ENCODE measurements around the gene IGFALS.

The IGFALS gene

DNA sequence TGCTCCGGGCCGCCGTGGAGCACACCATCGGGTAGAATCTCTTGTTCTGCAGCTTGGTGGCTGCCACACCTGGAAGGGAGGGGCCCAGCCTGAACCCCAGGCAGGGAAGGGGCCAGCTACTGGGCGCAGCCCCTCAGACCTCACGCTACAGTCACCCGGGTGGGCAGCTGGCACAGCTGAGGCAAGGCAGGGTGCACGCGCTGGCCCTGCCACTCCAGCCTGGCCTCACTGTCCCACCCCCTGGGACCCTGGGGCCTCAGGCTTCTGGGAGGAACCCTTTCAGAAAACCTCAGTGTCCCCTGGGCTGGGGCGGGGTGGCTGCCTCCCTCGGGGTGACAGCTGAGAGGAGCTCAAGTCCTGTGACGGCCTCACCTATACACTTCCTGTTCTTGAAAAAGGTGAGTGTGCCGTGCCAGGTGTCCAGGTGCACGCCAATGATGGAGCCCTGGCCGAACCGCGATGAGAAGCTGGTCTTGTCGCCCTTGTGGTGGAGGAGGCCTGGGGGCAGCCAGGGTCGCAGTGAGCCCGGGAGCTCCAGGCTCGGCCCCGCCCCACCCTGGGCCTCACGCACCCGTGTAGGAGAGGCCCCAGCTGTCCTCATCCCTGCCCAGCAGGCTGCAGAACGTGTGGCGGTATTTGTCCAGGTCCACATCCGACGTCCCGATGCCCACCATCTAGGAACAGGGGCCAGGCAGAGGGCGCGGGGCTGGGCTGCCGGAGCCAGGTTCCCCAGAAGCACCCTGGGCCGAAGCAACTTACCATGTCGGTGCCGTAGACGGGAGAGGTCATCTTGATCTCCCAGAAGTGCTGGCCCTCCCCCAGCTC is 15.9 kb downstream of the IGFALS start:
- H3K36me3 Mint-ChIP-seq, result no peaks in the 10 kb centered on the region
- no peaks in the 10 kb centered on the region for H3K27me3 Mint-ChIP-seq
- no peak overlapping the region for H3K4me3 Mint-ChIP-seq
- no peaks in the 10 kb centered on the region for H3K9me3 Mint-ChIP-seq (ENCODE audit: low read depth)
- no peak overlapping the region for H3K27ac Mint-ChIP-seq
- peaks cover 8% of the 10 kb centered on the region for H3K4me1 Mint-ChIP-seq (ENCODE audit: low read depth)

DNA sequence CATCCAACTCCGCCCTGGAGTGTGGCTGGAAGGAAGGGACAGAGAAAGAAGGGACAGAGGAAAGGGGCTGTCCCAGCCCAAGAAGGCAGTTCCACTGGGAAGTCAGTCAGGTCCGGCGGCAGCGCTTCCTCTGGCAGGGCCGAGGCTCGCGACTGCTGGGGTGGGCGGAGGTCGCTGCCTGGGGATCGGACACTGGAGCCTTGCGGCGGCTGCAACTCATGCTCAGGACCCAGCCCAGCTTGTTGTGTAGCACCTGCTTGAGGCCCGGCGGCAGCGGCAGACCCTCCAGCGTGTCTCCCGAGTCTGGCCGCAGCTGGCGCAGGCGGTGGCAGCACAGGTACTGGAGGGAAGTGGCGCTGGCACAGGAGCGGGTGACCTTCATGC is 16.5 kb downstream of the IGFALS start:
- H3K9me3 Mint-ChIP-seq (ENCODE audit: low read depth), result no peaks in the 10 kb centered on the region
- no peaks in the 10 kb centered on the region for H3K27me3 Mint-ChIP-seq
- no peak overlapping the region for H3K4me3 Mint-ChIP-seq
- H3K36me3 Mint-ChIP-seq, result peaks cover 3% of the 10 kb centered on the region
- no peak overlapping the region for H3K27ac Mint-ChIP-seq
- H3K4me1 Mint-ChIP-seq (ENCODE audit: low read depth), result peaks cover 10% of the 10 kb centered on the region

DNA sequence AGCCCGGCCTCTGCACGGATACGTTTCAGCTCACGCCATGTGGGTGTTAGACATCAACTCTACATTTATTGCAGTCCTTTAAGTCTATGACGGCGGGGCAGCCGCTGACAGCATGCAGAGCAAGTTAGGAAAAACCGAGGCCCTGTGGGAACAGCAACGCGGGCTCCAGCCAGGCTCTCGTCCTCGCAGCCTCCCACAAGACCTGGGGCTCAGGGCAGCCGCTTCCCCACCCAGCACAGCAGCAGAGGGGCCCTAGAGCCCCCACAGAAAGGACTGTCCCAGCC is 16.9 kb downstream of the IGFALS start:
- Mint-ChIP-seq H3K36me3 (peaks cover 3% of the 10 kb centered on the region), H3K9me3 (ENCODE audit: low read depth) (no peaks in the 10 kb centered on the region), H3K4me1 (ENCODE audit: low read depth) (peaks cover 8% of the 10 kb centered on the region), H3K27me3 (no peaks in the 10 kb centered on the region), H3K27ac (no peak overlapping the region), H3K4me3 (no peak overlapping the region)

DNA sequence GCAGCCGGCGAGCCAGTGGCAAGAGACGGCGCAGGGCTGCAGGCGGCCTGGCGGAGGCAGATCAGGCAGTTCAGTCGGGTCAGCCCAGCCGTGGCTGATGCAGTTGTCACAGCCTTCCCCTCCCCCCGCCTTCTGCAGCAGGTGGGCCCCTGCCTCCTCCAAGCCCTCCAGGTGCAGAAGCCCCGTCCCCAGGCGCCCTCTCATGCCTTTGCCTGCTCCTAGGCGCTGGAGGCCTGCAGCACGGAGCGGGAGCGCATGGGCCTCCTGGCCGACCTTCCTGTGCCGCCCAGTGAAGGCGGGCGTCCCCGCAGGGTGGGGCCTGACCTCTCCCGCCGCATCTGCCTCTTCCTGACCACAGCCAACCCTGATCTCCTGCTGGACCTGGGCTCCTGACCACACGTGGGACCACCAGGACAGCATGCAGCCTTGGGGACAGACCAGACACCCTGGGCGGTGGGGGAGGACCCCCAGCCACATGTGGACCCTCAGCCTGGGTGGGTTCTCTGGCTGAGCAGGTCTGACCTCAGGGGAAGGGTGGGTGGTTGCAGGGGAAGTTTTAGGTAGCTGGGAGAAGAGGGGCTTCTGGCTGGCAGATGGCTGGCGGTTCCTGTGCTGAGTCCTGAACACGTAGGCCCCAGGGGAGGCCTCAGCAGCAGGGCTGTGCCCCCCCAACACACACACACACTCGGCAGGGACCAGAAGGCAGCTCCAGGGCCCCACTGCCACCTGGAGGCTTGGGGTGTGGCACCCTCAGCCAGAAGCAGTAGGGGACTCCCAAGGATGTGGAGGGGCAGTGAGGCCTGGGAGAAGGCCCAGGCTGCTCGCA is 17.4 kb downstream of the IGFALS start:
- no peak overlapping the region for H3K4me3 Mint-ChIP-seq

DNA sequence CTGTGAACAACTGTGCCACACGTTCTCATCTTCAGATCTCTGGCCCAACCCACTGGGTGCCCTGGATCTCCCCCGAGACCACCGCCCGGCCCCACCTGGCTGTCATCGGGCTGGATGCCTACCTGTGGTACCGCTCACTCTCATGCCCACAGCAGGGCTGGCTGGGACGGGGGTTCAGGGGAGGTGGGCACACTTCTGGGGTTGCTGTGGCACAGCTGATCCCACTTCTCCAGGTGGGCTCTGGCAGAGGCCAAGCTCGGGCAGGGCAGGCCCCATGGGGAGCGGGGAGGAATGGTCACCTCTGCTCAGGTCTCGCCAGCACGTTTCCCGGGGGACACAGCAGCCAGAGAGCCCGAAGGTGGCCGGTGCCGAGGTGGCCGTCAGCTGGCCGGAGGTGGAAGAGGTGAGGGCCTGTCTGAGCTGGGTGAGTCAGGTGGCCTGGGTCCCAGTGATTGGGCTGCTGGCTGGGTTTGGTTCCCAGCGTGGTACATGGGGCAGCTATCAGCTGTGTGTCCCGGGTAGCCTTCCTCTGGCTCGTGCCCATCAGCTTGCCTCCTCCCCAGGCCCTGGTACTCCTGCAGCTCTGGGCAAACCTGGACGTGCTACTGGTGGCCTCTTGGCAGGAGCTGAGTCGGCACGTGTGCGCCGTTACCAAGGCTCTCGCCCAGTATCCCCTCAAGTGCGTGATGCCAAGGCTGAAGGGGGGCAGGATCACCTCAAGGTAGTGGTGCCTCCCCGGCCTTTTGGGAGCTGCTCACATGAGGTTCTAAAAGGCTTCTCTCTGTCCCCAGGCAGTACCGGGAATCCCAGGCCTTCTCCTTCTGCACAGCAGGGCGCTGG is 18.3 kb downstream of the IGFALS start:
- Mint-ChIP-seq H3K27me3 (no peaks in the 10 kb centered on the region), H3K27ac (no peak overlapping the region), H3K9me3 (ENCODE audit: low read depth) (no peaks in the 10 kb centered on the region), H3K4me3 (peak overlapping the region; percentile 61), H3K36me3 (peaks cover 3% of the 10 kb centered on the region), H3K4me1 (ENCODE audit: low read depth) (peaks cover 3% of the 10 kb centered on the region)

More for the DNA sequence above, 17.4 kb downstream of the IGFALS start:
- H3K4me1 Mint-ChIP-seq (ENCODE audit: low read depth), result peaks cover 2% of the 10 kb centered on the region
- no peak overlapping the region for H3K27ac Mint-ChIP-seq
- no peaks in the 10 kb centered on the region for H3K27me3 Mint-ChIP-seq
- H3K36me3 Mint-ChIP-seq, result peaks cover 3% of the 10 kb centered on the region
- H3K9me3 Mint-ChIP-seq (ENCODE audit: low read depth), result no peaks in the 10 kb centered on the region

DNA sequence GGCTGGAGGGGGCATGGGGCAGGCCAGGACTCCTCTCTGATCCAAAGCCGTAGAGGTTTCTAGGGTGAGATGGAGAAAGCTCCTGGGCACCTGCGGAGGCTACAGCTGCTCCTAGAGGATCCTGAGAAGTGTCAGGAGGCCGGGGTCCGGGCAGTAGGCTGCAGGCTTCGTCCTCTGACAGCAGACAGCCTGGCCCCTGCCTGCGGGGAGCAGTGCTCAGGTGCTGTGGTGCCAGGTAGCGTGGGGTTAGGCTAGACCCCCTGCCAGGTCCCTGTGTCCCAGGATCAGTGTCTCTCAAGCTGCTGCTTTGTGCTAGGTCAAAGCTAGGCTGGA is 19.1 kb downstream of the IGFALS start:
- Mint-ChIP-seq H3K27me3 (no peaks in the 10 kb centered on the region), H3K27ac (no peak overlapping the region), H3K36me3 (peaks cover 3% of the 10 kb centered on the region), H3K9me3 (ENCODE audit: low read depth) (no peaks in the 10 kb centered on the region), H3K4me1 (ENCODE audit: low read depth) (peaks cover 6% of the 10 kb centered on the region), H3K4me3 (peak overlapping the region; percentile 13)

DNA sequence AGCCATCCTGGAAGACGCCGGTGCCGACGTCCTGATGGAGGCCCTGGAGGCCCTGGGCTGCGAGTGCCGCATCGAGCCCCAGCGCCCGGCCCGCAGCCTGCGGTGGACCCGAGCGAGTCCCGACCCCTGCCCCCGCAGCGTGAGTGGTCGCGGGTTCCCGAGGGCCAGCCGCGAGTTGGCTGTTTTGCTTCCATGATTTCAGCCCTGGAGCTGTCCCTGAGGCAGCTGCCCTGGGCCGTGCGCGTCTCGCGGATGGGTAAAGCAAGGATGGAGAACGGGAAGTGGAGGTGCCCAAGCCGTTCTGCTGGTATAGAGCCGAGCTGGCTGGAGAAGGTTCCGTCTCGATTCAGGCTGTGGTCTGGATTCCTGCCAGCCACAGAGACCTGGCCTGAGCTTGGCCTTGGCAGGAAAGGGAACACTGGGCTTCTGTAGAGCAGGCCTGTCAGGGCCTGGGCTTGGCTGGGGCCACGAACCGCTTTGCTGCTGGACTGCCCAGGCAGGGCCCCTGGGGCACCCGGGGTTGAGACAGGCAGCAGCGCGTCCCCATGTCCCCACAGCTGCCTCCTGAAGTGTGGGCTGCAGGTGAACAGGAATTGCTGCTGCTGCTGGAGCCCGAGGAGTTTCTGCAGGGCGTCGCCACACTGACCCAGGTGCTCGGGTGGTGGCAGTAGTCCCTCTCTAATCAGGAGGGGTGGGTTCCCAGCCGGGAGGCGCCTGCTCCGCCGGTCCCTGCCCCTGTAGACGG is 19.6 kb downstream of the IGFALS start:
- H3K27me3 Mint-ChIP-seq, result no peaks in the 10 kb centered on the region
- H3K36me3 Mint-ChIP-seq, result peaks cover 3% of the 10 kb centered on the region
- H3K27ac Mint-ChIP-seq, result no peak overlapping the region
- peaks cover 6% of the 10 kb centered on the region for H3K4me1 Mint-ChIP-seq (ENCODE audit: low read depth)
- peak overlapping the region; percentile 99 for H3K4me3 Mint-ChIP-seq
- no peaks in the 10 kb centered on the region for H3K9me3 Mint-ChIP-seq (ENCODE audit: low read depth)

DNA sequence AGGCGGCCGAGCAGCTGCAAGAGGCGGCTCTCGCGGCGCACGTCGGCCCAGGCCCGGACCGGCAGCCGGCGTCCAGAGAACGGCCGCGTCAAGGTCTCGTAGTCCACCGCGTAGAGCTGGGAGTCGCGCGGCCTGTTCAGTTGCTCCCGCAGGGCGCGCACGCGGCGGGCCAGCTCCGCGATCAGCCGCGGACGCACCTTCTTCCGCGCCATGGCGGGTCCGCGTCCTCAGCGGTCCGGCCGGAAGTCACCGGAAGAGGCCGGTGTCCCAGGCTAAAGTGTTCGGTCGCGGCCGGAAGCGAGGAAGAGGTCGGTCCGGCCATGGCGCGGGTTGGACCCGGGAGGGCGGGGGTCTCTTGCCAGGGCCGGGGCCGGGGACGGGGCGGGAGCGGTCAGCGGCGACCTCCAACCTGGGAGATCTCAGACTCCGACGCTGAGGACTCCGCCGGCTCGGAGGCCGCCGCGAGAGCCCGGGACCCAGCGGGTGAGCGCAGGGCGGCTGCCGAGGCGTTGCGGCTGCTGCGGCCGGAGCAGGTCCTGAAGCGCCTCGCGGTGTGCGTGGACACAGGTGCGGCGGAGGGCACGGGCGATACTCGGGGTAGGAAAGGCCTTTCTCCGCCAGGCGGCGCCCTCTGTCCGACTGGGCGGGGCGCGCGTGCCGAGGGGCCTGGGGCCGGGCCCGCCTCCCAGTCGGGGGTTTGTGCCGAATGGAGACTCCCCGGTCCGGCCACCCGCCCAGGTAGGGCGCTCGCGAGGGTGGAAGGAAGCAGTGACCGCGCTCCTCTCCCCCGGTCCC is 20.4 kb downstream of the IGFALS start, which contains the start of gene MRPS34:
TSS of gene MRPS34 (minus strand) at position 227 of the 795 bp plus-strand sequence. CDS start at position 212, 15 bp downstream.
- Mint-ChIP-seq H3K4me1 (ENCODE audit: low read depth) (peaks cover 6% of the 10 kb centered on the region), H3K4me3 (peak within 1 kb of the TSS; percentile 99), H3K36me3 (peaks cover 3% of the 10 kb centered on the region), H3K27me3 (no peaks in the 10 kb centered on the region), H3K9me3 (ENCODE audit: low read depth) (no peaks in the 10 kb centered on the region), H3K27ac (peak within 1 kb of the TSS; percentile 99)

DNA sequence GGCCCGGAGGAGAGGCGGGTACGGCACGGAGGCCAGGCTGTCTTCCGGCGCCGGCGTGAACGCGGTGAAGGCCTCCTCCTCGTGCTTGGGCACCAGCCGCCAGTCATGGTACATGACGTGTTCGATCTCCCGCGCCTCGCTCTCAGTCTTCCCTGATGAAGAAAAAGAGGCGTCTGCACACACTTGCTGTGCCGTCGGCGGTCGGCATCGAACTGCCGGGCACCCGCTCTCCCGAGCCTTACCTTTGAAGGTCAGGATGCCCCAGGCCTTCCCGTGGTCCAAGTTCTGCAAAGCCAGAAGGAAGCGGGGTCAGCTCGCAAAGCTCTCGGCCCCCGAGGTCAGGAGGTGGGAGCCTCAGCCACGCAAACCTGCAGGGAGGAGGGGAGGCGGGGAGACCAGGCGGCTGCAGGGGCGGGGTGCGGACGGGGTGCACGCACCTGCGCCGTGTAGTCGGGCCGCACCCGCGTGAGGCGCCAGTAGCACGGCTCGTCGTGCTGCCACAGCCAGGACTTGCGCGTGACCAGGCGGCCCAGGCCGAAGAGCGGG is 21.1 kb downstream of the IGFALS start, which contains the start of gene EME2:
TSS of gene EME2 (plus strand) at position 449 of the 546 bp plus-strand sequence. CDS start 418 bp downstream, outside the sequence.
- H3K27ac Mint-ChIP-seq, result peak within 1 kb of the TSS; percentile 99
- H3K4me1 Mint-ChIP-seq (ENCODE audit: low read depth), result peaks cover 6% of the 10 kb centered on the region
- H3K4me3 Mint-ChIP-seq, result peak within 1 kb of the TSS; percentile 99
- no peaks in the 10 kb centered on the region for H3K9me3 Mint-ChIP-seq (ENCODE audit: low read depth)
- peaks cover 3% of the 10 kb centered on the region for H3K36me3 Mint-ChIP-seq
- no peaks in the 10 kb centered on the region for H3K27me3 Mint-ChIP-seq

DNA sequence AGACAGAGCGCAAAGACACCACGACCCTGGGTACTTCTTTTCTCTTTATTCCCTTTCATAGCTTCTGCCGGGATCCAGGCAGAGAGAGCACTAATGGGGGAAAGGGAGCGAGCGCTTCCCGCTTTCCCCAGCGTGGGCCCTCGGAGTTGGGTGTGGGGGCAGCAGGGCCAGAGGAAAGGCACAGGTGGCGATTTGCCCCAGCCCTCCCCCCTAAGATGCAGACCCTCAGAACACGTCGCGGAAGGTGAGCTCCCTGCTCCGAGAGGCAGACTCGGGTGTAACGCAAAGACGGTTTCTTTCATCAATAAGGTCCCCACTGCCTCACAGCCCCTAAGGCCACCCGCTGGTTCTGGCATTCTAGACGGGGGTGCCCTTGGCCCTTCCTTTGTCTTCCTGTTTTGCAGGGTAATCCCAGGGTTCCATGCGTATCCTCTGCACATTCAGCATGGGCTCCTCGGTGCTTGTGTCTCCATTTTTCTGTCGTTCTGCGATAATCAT is 21.6 kb downstream of the IGFALS start:
- Mint-ChIP-seq H3K9me3 (ENCODE audit: low read depth) (no peaks in the 10 kb centered on the region), H3K4me1 (ENCODE audit: low read depth) (peaks cover 6% of the 10 kb centered on the region), H3K36me3 (peaks cover 3% of the 10 kb centered on the region), H3K4me3 (peak overlapping the region; percentile 99), H3K27ac (peak overlapping the region; percentile 99), H3K27me3 (no peaks in the 10 kb centered on the region)

DNA sequence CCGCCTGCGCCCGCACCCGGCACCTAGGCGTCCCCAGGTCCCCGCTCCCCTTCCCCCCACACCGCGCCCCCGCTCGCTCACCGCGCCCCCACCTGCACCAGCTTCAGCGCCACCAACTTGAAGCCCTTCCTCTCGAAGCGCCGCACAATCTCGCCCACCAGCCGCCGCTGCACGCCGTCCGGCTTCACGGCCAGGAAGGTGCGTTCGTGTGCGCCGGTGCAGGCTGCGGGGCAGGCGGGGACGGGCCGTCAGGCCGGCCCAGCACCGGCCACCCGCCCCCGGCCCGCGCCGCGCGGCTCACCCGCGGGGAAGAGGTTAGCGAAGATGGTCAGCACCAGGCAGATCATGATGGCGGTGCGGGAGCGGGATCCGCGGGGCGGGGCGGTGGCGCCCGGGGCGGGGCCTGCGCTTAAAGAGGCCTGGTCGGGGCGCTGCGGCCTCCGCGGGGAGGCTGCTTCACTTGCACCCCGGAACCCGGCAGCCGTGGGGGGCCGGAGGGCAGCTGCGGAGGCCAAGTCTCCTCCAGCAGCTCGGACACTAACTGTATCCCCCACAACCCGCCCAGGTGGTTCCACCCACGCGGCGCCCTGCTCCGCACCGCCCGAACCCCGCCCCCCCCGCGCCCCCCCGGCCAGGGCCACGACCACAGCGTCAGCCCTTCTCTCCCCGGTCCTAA is 22.2 kb downstream of the IGFALS start, which contains the start of gene NME3:
TSS of gene NME3 (minus strand) at position 356 of the 676 bp plus-strand sequence. CDS start at position 347, 9 bp downstream.
- Mint-ChIP-seq H3K4me3 (peak within 1 kb of the TSS; percentile 99), H3K27me3 (no peaks in the 10 kb centered on the region), H3K36me3 (peaks cover 3% of the 10 kb centered on the region), H3K4me1 (ENCODE audit: low read depth) (peaks cover 6% of the 10 kb centered on the region), H3K27ac (peak within 1 kb of the TSS; percentile 99), H3K9me3 (ENCODE audit: low read depth) (no peaks in the 10 kb centered on the region)

DNA sequence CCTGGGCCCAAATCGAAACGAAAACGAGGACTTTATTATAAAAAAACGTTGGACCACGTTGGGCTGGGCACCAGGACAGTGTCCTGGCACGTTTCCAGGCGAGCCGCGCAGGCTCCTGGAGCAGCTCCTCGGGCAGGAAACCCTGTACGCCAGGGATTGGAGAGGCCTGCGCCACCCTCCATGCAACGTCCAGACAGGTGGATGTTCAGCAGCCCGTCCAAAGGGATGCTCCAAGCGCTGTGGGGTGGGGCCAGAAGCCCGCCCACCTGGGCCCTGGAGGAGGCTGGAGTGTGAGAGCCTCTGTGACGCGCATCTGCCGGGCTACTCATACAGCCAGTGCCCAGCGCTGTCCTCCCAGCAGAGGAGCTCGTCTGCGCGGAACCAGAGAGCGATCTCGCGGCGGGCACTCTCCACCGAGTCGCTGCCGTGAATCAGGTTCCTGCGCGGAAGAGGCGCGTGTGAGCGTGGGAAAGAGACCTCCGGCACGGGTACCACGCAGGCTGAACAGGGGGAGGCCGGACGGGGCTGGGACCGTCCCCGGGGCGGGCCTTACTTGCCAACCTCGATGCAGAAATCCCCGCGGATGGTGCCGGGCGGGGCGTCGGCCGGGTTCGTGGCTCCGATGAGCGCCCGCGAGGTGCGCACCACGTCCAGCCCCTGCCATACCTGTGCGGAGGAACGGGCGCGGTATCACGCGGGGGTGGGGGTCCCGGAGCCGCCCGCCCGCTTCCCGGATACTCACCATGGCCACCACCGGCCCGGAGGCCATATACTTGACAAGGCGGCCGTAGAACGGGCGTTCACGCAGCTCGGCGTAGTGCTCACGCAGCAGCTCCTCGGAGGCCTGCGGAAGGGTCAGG is 22.9 kb downstream of the IGFALS start:
- Mint-ChIP-seq H3K9me3 (ENCODE audit: low read depth) (no peaks in the 10 kb centered on the region), H3K27ac (peak overlapping the region; percentile 58), H3K27me3 (no peaks in the 10 kb centered on the region), H3K4me3 (peak overlapping the region; percentile 81), H3K4me1 (ENCODE audit: low read depth) (peaks cover 6% of the 10 kb centered on the region), H3K36me3 (peaks cover 3% of the 10 kb centered on the region)
